GM19467 (cell line): ENCODE measurements around the gene LORICRIN.
"Not testable (repeated sequence)": the region's sequence is repeated elsewhere in the genome, so short reads cannot be mapped to it uniquely, and the experiment has no call there.

Experiments
- ATAC-seq: cut with Tn5 transposase; IDR thresholded peaks from one replicate; pipeline ENCODE4 v1.9.1; 2021; ENCODE audit warnings: mild to moderate bottlenecking, moderate library complexity; ENCODE audit not compliant: unreplicated experiment

Gene LORICRIN, protein sequence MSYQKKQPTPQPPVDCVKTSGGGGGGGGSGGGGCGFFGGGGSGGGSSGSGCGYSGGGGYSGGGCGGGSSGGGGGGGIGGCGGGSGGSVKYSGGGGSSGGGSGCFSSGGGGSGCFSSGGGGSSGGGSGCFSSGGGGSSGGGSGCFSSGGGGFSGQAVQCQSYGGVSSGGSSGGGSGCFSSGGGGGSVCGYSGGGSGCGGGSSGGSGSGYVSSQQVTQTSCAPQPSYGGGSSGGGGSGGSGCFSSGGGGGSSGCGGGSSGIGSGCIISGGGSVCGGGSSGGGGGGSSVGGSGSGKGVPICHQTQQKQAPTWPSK

DNA sequence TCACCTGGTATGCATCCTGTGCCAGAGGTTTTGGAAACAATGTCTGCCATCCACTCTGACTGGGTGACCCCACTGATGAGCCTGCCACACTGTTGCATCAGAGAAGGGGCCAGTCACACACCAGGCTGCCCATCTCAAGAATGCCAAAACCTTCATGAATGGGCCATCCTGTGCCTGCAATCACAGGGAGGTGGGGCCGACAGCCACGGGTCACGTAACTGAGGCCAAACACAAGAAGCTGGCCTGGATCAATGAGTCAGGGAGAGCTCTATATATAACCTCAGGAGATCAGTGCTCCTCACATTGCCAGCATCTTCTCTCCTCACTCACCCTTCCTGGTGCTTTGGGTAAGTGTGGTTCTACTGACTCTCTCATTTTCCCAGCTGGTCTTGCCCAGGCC is at the start of gene LORICRIN:
Gene LORICRIN, plus strand, starts transcription at position 301 of the 400 bp plus-strand sequence. CDS start 1,263 bp downstream, outside the sequence.
- no peak for ATAC-seq

DNA sequence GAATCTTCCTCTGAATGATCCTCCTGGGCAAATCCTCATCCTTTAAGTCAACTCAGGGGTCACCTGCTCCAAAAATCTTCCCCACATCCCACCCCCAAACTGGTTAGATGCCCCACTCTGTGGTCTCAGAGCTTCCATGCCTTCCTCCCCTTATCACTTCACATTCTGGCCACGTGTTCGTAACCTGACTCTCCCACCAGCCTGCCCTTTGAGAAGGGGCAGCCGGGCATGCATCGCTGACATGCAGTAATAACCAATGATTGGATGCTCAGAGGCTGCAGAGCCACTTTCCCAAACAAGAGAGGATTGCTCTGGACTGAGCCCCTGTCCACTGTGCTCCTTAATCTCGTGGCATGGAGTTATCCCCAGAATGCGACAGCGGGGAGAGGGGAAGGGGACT is 49.3 kb upstream of the LORICRIN start:
- ATAC-seq: no peak

DNA sequence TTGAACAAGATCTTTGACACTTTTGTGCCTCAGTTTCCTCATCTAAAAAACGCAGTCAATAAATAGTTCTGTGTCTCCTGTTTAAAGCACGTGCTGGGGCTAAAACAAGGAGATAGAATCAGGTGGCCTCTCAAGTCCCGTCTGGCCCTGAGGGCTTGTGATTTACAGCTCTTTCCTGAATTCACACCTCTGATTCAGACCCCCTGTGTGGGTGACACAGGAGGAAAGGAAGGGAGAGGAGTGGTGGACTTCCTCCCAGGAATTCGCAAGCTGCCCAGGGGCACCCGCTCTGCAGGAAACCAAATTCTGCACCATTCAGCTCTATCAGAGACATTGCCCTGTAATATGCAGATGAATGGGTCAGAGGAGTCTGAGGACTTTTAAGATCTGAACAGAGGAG is 47.3 kb upstream of the LORICRIN start:
- ATAC-seq: no peak

DNA sequence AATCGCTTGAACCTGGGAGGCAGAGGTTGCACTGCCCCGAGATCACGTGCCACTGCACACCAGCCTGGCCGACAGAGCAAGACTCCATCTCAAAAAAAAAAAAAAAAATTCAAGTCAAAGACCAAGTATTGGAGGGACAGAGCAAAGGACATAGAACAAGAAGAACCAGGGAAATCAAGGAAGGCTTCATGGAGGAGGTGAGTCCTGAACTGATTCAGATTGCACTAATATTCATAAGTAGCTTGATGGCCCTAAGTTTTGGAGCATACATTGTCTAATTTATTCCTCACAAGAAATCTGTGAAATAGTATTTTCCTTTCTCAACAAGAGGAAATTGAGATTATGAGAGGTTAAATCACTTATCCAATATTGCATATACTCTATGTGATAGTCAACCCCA is 46.0 kb upstream of the LORICRIN start:
- ATAC-seq: no peak

DNA sequence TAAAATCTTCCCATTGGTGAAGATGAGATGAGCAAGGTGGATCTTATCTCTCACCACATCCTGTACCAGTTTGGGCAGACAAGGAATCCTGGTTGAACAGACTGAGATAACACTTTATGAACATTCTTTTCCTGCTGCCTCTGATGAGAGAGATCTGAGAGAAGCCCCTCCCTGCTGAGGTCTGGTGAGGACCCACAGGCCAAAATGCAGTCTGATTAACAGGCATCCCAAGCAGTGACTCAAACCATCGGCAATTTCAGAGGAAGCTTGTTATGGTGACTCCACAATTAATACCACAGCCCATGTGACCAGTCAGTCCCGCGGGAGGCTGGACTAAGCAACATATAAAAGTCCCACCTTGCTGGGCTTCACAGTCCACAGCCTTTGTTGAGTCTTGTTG is 42.3 kb upstream of the LORICRIN start, which contains the start of gene PRR9:
Gene PRR9, plus strand, starts transcription at position 373 of the 400 bp plus-strand sequence. CDS start 561 bp downstream, outside the sequence.
- ATAC-seq: no peak

DNA sequence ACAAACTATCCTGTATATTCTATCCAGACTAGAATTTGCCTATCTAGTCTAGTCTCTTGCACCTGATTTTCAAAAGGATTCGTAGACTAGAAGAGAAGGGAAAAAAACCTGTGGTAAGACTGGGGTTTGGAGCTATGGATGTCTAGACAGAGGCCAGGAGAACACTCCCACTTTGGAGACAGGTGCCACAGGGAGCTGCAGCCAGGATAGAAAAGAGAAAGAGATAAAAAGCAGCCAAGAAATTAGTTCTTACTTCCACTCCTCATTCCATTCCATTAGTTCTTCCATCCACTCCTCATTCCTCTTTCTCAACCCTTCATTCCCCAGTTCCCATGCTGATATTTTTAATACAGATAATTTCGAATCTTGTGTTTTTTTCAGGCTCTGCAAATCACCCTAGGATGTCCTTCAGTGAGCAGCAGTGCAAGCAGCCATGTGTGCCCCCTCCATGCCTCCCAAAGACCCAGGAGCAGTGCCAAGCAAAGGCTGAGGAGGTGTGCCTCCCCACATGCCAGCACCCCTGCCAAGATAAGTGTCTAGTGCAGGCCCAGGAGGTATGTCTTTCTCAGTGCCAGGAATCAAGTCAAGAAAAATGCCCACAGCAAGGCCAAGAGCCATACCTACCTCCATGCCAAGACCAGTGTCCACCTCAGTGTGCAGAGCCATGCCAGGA is 41.6 kb upstream of the LORICRIN start:
- no peak for ATAC-seq

DNA sequence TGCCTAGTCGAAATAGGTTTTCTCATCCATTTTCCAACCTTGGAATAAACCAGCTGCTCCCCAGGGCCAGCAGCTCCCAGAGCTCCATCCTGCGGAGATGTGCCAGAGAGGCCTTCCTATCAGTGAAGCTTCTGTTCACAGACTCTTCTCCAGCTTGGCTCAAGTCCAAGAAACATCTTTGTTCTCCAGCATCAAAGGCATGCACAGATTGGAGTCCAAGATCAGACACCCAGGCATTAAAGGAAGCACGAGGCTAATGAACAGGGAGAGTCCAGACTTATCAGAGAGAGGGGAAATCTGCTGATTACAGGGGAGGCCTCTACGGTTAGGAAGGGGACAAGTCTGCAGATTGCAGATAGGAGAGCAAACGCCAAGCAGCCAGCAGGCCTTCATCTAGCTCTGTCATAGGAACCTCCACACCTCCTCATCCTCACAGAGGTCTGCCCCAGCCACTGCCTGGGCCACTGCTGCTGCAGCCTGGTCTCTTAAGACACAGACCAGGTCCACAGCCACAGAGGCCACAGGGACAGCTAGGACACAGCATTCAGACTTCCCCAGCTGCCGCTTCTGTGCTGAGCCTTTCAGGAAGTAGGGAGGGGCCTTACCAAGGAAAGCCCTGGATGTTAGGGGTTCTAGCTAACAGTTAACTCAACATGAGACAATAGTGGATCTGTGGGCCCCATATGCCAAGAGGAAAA is 38.7 kb upstream of the LORICRIN start:
- no peak for ATAC-seq

DNA sequence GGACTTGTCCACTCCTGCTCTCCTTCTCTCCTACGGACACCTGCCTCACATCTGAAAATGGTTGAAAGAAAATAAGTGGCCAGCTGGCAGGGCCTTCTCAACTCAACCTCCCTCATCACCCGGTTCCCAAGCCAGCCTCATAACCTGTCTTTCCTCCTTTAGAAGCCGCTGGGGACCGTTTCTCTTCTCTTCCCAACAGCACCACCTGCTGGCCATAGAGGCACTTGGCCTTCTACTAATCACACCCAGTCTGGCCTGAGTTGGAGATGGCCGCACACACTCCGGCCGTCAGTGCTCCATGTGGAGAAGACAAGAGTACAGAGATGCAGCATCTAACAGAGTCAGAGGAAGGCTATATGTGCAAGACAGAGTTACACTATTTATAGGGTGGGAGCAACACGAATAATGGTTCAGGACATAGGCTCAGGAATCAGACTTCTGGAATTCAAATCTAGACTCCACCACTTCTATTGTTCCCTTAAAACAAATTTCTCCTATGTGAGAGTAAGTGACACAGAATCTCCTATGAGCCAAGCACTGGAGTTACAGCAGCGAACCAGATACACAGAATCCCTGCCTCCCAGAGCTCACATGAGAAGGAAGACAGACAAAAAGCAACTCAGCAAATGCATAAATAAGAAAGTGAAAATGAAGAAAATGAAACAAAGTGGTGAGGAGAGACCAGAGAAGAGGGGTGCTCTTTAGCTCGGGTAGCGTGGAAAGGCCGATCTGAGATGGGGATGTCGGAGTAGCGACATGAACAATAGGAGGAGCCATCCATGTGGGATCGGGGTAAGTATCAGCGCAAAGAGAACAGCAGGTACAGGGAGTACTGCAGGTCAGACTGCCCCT is 36.2 kb upstream of the LORICRIN start:
- ATAC-seq: peak; percentile 79

DNA sequence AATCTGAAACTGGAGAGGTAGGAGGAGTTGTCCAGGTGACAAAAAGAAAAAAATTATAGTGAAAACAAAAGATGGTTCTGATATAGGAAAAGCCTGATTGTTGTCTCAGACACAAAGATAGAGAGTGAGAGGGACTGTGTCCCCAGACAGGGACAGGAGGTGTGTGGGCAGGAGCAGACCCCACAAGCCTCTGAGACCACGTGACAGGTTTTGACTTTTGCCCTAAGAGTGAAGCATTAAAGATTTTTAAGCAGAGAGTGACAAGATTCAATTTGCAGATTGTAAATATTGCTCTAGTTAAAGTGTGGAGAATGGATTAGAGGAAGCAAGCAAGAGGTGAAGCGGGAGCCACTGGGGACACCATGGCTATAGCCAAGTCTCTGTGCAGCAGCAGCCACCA is 31.7 kb upstream of the LORICRIN start:
- ATAC-seq: no peak

DNA sequence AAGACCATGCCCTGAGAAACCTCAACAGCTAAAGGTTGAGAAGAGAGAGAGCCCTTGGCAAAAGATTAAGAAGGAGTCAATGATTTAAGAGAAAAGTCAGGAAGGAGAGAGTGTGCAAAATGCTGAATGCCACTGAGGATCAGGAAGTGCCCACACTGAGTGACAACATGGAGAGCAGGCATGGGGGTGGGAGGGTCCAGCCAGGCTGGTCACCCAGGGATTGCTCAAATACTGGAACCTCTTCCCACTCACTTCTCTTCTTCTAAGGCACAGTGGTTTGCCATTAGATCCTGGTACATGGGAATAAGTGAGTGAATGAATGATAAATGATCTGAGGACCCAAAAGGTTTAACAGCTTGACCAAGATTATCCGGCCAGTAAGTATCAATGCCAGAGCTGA is 31.0 kb upstream of the LORICRIN start:
- ATAC-seq: no peak

DNA sequence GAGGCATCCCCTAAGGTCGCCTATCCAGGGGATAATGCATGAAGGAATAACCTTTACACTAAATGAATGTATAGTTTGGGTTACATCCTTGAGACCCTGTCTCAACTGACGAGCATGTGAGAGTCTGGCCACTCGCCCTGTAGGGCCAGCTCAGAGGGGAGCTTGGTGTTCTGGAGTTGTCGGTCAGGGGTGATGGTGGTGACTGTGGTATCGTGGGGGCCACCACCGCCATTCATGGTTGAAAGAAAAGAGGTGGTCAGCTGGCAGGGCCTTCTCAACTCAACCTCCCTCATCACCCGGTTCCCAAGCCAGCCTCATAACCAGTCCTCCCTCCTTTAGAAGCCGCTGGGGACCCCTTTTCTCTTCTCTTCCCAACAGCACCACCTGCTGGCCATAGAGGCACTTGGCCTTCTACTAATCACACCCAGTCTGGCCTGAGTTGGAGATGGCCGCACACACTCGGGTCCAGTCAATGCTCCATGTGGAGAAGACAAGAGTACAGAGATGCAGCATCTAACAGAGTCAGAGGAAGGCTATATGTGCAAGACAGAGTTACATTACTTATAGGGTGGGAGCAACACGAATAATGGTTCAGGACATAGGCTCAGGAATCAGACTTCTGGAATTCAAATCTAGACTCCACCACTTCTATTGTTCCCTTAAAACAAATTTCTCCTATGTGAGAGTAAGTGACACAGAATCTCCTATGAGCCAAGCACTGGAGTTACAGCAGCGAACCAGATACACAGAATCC is 30.2 kb upstream of the LORICRIN start:
- not testable (repeated sequence) for ATAC-seq

DNA sequence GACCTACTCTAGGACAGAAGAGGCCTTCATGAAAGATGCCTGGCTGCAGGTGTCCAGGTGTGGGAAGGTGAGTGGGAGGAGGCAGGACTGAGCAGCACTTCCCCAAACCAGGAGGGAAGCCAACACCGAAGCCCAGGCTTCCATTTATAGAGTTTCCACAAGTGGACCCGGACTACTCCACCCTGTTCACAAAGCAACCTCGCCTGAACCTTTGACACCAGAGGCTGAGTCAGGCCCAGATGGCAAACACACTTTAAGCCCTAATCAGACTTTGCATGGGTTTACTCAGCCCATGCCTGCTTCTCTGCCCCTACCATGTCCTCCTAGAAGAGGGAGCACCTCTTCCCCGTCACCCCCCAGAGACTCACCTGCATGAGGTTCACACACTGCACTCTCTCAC is 28.1 kb upstream of the LORICRIN start:
- ATAC-seq: no peak

DNA sequence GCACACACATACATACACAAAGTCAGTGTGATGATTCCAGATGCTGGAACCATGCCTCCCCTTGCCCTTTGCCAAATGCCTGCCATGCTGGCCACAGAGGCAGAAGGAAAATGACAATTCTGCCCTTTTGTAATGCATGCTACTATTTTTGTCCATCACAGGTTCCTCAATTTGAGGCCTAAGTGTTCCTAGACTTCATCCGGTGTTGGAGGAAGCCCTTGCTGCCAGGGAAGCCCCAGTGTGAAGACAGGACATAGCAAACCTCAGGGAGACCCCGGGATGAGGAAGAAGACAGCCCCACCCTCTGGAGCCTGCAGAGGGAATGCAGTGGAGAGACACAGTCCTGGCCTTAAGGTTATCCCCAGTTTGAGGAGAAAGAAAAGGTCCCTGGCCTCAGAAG is 27.7 kb upstream of the LORICRIN start:
- ATAC-seq: no peak

DNA sequence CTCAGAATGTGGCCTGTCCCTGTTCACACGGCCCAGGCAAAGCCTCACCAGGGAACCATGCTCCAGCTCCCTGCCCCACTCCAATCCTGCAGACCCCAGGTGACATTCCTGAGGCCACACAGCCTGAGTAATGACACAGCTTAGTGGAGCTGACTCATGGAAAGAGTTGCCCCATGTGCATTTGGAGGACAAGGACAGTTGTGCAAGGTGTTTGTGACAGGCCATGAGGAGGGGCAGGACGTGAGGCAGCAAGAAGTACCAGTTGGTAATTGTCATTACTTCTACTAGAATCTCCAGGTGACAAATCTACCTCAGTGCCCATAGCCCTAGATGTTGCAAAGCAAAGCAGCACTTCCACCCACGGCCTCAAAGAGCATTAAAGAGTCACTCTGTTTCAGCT is 26.9 kb upstream of the LORICRIN start:
- no peak for ATAC-seq

DNA sequence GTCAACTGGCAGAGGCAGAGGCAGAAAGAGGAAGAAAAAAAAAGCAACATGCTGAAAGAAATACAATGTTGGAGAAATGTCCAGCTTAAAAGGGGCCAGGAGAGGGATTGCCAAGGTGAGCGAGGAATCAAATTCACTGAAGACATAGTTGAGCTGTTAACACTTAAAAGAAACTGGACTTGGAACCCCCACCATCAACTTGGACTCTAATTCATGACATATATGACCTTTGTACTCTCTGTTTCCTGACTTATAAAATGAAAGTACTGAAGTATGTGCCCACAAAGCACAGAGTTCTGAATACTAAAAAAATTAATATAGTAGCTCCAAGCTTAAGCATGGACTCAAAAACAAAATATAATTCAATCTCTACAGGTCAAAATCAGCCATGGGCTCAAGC is 26.0 kb upstream of the LORICRIN start:
- no peak for ATAC-seq

DNA sequence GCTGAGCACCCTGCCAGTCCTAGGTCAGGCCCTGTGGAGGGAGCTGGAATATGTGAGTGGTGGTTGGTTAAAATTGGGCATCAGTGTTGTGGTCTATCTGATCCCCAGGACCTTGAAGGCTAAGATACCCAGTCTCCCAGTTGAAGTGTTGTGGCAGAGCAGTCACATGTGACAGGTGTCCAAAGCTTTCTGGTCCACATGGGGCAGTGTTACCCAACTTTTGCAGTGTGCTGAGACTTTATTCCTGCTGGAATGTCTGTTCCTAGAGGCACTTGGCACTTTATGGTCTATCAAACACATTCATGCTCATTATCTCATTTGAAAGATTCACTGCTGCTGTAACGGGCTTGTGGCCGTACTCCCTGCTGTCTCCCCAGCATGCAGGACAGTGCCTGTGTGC is 21.0 kb upstream of the LORICRIN start:
- no peak for ATAC-seq

DNA sequence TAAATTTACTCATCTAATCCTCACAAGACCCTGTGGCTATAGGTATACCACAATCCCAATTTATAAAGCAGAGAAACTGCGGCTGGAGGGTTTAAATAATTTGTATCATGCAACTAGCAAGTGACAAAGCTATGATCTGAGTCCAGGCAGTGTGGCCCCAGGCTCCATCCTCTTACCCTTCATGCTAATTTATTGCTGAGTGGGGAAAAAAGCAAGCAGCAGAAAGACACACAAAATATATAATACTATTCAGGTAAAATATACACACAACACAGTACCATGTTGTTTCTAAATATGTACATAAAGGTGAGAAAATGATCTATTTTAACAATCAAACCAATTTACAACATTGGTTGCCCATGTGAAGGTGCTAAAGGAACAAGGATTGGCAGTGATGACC is 17.3 kb upstream of the LORICRIN start:
- no peak for ATAC-seq

DNA sequence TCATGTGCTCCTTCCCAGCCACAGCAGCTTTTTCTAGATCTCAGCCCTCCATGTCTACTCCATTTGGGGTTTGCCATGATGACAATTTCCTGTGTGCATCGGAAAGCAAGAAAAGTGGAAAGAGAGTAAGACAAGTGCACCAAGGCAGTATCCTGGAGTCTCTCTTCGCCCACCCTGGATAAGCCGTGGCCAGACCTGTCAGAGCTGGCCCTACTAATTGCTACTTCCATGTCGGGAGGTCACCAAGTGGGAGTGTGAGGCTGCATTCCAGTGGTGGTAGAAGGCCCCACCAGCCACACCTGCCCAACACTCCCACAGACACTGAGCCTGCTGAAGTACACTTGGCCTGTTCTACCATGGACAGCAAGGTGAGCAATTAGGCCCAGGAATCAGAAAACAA is 14.0 kb upstream of the LORICRIN start:
- no peak for ATAC-seq

DNA sequence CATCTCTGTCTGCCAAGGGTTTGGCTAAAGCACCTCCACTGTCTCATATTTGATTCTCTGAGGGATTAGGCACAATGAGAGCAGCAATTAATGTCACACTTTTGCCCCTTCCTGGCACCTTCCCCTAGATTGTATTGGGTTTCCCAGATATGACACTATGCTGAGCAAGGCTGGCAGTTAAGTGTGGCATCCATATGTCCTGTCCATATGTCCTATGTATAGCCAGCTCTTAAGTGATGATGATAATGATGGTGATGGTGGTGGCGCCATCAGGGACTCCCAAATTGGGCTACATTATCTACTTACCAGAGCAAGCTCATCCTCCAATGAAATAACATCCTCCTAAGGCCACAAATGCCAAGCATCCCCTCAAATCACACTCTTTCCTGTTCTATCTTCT is 13.5 kb upstream of the LORICRIN start:
- no peak for ATAC-seq

DNA sequence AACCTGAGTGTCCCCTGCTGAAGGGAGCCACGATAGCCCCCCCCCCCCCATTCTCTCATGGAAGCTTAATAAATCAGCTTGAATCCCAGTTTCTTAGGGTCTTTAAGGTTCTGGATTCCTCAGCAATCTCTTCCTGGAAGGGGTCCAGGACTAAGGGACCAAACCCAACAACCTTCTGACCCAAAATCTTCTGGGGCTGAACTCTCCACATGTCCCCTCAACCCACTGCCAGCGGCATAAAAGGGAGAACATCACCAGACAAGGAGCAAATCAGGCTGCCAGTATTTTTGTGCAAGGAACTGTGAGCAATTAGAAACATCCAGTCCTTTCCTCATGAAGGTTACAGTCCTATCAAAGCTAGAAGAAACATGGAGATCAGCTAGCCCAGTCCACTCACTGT is 12.7 kb upstream of the LORICRIN start:
- no peak for ATAC-seq
